Superior temporal gyrus (tissue), 1 donor: Measurements from ENCODE around the gene FIGNL2.

ENCODE experiments used
- DNase-seq: peaks from one replicate; pipeline ENCODE4 v3.0.0-alpha.2; 2016; ENCODE audit errors: extremely low spot score

Gene FIGNL2

DNA sequence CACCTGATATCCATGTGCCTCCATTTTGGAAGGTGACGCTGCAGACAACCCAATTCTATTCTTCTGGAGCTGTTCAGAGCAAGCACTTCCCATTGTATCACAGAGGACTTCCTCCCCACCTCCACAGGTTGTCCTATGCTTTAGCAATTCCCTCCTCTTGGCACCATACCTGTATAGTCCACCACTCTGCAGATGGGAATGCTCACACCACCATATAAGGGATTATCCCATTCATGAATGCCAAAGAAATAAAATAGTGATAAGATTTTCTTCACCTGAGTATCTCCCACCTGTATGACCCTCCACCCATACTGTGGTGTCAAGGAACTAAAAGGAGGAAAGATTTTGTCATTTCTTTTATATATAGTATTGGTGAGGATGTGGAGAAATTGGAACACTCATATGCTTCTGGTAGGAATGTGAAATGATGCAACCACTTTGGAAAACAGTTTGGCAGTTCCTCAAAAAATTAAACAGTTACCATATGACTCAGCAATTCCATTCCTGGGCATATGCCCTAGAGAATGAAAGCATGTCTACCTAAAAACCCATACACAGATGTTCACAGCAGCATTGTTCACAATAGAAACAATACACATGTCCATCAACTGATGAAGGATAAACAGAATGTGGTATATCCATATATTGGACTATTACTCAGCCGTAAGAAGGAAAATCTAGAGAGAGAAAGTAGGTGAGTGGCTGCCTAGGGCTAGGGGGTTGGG is 75.2 kb downstream of the FIGNL2 start:
- DNase-seq = no peak

DNA sequence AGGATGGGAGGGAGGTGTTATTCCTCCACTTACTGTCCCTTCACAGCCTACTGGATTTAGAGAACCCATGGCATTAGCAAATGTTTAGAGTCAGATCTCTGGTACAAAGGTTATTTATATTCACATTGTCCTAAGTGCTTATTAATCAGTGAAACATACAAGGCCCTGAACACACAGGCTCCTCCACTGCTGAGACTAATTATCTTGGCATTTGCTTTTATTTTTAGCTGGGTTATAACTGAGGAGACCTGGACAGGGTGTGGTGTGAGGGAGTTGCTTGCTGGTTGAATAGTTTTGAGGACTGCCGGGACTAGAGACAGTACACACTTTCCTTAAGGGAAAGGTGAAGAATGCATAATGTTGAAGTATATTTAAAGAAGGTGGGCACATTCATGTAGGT is 77.5 kb downstream of the FIGNL2 start:
- no peak for DNase-seq
